B cell (primary cell): ENCODE measurements around the gene P2RX3. TPM values are rescaled to one million over a fixed set of nuclear protein-coding genes. Genes with fewer than 3 reads are reported as not detected.

ENCODE experiments used
- ATAC-seq: fragments of 200-7000 bp; cut with Tn5 transposase; one replicate; pipeline ENCODE4 v1.10.0; 2021; ENCODE audit warnings: low read depth, mild to moderate bottlenecking, moderate number of reproducible peaks, moderate library complexity
- CTCF ChIA-PET: fragments of 350-600 bp; sonication (Branson Sonifier 250); formaldehyde crosslinking; loops from one replicate; lab custom pipeline; 2021; ENCODE audit warnings: antibody characterized with exemption, inconsistent platforms; lab: Charles Lee
- POLR2A ChIA-PET: fragments of 350-600 bp; sonication (Branson Sonifier 250); formaldehyde crosslinking; loops from one replicate; lab custom pipeline; 2021; ENCODE audit warnings: antibody characterized with exemption; lab: Charles Lee
- DNase-seq: peaks from one replicate; pipeline ENCODE4 v3.0.0; 2013
- H2AFZ ChIP-seq: 2 replicates; pipeline ENCODE4 v1.6.1; 2012; ENCODE audit warnings: mild to moderate bottlenecking, low read depth, low read length; ENCODE audit not compliant: insufficient read depth, poor library complexity, severe bottlenecking
- H3K27ac ChIP-seq, 2 donors: 1 replicate in 1 of 2; 2 replicates in 1 of 2; pipeline ENCODE4 v1.5.1; 2012 to 2013; ENCODE audit warnings: low read length in 2 of 2, mild to moderate bottlenecking in 2 of 2, moderate library complexity in 1 of 2
- H3K27me3 ChIP-seq, 4 experiments: fragments of 200-600 bp in 1 of 4; sonication (generic) in 1 of 4; replicated peaks in 1 of 4; 1 replicate in 2 of 4; 2 replicates in 2 of 4; pipeline versions ENCODE4 v1.6.1 to v1.7.0; 2013 to 2016; ENCODE audit warnings: low read length in 3 of 4, mild to moderate bottlenecking in 2 of 4, mixed read lengths in 1 of 4, moderate library complexity in 1 of 4; ENCODE audit not compliant: insufficient read depth in 4 of 4, control insufficient read depth in 3 of 4; ENCODE audit errors: control extremely low read depth in 1 of 4
- H3K36me3 ChIP-seq, 2 experiments: replicated peaks in 1 of 2; 1 replicate in 1 of 2; 2 replicates in 1 of 2; pipeline versions ENCODE4 v1.6.1 to v1.7.1; 2013; ENCODE audit warnings: low read length in 1 of 2; ENCODE audit not compliant: insufficient read depth in 2 of 2, control insufficient read depth in 1 of 2; ENCODE audit errors: control extremely low read depth in 1 of 2, extremely low read depth in 1 of 2
- H3K4me1 ChIP-seq, 2 donors: fragments of 200-600 bp in 1 of 2; sonication (generic) in 1 of 2; 1 replicate in 1 of 2; 2 replicates in 1 of 2; pipeline versions ENCODE4 v1.5.1 to v1.6.1; 2013 to 2017; ENCODE audit warnings: low read length in 2 of 2; ENCODE audit not compliant: control insufficient read depth in 2 of 2, insufficient read depth in 2 of 2
- H3K4me2 ChIP-seq: replicated peaks from 2 replicates; pipeline ENCODE3; 2012; ENCODE audit warnings: mild to moderate bottlenecking, low read depth, low read length; ENCODE audit not compliant: poor library complexity, severe bottlenecking
- H3K4me3 ChIP-seq, 5 experiments: fragments of 200-600 bp in 1 of 5; sonication (generic) in 1 of 5; 1 replicate in 3 of 5; 2 replicates in 2 of 5; pipeline versions ENCODE4 v1.5.1 to v1.7.0; 2011 to 2016; ENCODE audit warnings: low read length in 4 of 5, mild to moderate bottlenecking in 4 of 5, low read depth in 2 of 5, control low read depth in 1 of 5, moderate library complexity in 1 of 5; ENCODE audit not compliant: insufficient read depth in 1 of 5; ENCODE audit errors: control extremely low read depth in 1 of 5, extremely low read depth in 1 of 5
- H3K79me2 ChIP-seq: fragments of 200-600 bp; sonication (generic); one replicate; pipeline ENCODE4 v1.6.0; 2016; ENCODE audit warnings: low read length; ENCODE audit not compliant: control insufficient read depth, insufficient read depth
- H3K9ac ChIP-seq: fragments of 200-600 bp; sonication (generic); 2 replicates; pipeline ENCODE4 v1.6.1; 2017; ENCODE audit warnings: mild to moderate bottlenecking, low read length, moderate library complexity
- H3K9me3 ChIP-seq, 3 donors: one replicate each; pipeline versions ENCODE4 v1.6.1 to v1.7.1; 2013; ENCODE audit warnings: low read length in 2 of 3; ENCODE audit not compliant: control insufficient read depth in 2 of 3, insufficient read depth in 1 of 3; ENCODE audit errors: control extremely low read depth in 1 of 3
- H4K20me1 ChIP-seq: 2 replicates; pipeline ENCODE4 v1.6.0; 2012; ENCODE audit warnings: mild to moderate bottlenecking, low read length; ENCODE audit not compliant: insufficient read depth, control insufficient read depth, poor library complexity, severe bottlenecking
- H3K27ac Mint-ChIP-seq: one replicate; pipeline ENCODE4 v1.8.0; 2021; ENCODE audit warnings: mixed read lengths
- H3K27me3 Mint-ChIP-seq: one replicate; pipeline ENCODE4 v1.8.0; 2021; ENCODE audit warnings: mixed read lengths
- H3K4me1 Mint-ChIP-seq: one replicate; pipeline ENCODE4 v1.8.0; 2021; ENCODE audit warnings: mixed read lengths
- H3K4me3 Mint-ChIP-seq: one replicate; pipeline ENCODE4 v1.8.0; 2021; ENCODE audit warnings: mixed read lengths
- H3K9me3 Mint-ChIP-seq: one replicate; pipeline ENCODE4 v1.8.0; 2022; ENCODE audit warnings: mixed read lengths; ENCODE audit not compliant: insufficient read depth
- EZH2 ChIP-seq: IDR thresholded peaks from 2 replicates; pipeline ENCODE4 v1.6.1; 2012; ENCODE audit warnings: borderline replicate concordance, low read depth, mild to moderate bottlenecking, moderate library complexity, low read length; ENCODE audit not compliant: insufficient read depth, poor library complexity, severe bottlenecking
- WGBS: methylation state at CpG from one replicate; pipeline ENCODE4 v1.1.5; 2013; ENCODE audit warnings: missing lambda C conversion rate; ENCODE audit not compliant: insufficient coverage; 5-methylcytosine and 5-hydroxymethylcytosine counted together
- intact Hi-C: fragments of 100-400 bp; cut with micrococcal nuclease; formaldehyde crosslinking; loops from one replicate; pipeline ENCODE4 v1.10.0; 2022
- polyA plus RNA-seq: library from polyadenylated mRNA; depleted of rRNA; stranded (reverse); fragments of >200 nt; gene quantifications from 2 replicates; pipeline ENCODE4 v1.2.3, GENCODE V29; 2012
- total RNA-seq, 2 donors: library from RNA; stranded (reverse); fragments of 120-200 nt in 1 of 2; gene quantifications; 1 replicate in 1 of 2; 2 replicates in 1 of 2; pipeline versions ENCODE4 v1.2.3 to v1.2.4, GENCODE V29; 2013 to 2022
- TF ChIP-seq, protein P1 (sequence below): fragments of 200-600 bp; IDR thresholded peaks from one replicate; pipeline ENCODE4 v1.8.0; 2022; ENCODE audit warnings: antibody characterized with exemption, mild to moderate bottlenecking

P2RX3 gene
- total and polyA plus RNA-seq, 2 donors (not counting 1 experiment from before 2014, with no cell fraction given) = not detected

GRCh38 chr11:57405271-57405860 is 67.2 kb downstream of the P2RX3 start:
- CTCF ChIA-PET = no interaction called here

GRCh38 chr11:57406337-57406904 is 68.3 kb downstream of the P2RX3 start:
- Histone ChIP-seq H4K20me1 (no peaks in the 10 kb centered on the region), H3K79me2 (no peaks in the 10 kb centered on the region), H2AFZ (no peak overlapping the region), H3K27me3 (no peaks in the 10 kb centered on the region), H3K36me3 (peaks cover 2 to 8% of the 10 kb centered on the region in 2 experiments), H3K27ac (no peak overlapping the region), H3K9me3 (peaks cover 0 to 3% (median 0%) of the 10 kb centered on the region in 3 donors), H3K4me2 (no peak overlapping the region), H3K9ac (no peak overlapping the region), H3K4me1 (no peaks in the 10 kb centered on the region), H3K4me3 (no peak overlapping the region)
- H3K4me1 Mint-ChIP-seq = peaks cover 11% of the 10 kb centered on the region
- intact Hi-C loops = no loop called here
- H3K9me3 Mint-ChIP-seq = no peaks in the 10 kb centered on the region
- H3K4me3 Mint-ChIP-seq = no peak overlapping the region
- WGBS = 13% methylated on average over 3 of the region's 4 CpGs
- ATAC-seq (peak; percentile 28), DNase-seq (no peak)
- CTCF ChIA-PET = no interaction called here
- no peaks in the 10 kb centered on the region for H3K27me3 Mint-ChIP-seq
- POLR2A ChIA-PET = no interaction called here
- TF ChIP-seq, protein P1, sequence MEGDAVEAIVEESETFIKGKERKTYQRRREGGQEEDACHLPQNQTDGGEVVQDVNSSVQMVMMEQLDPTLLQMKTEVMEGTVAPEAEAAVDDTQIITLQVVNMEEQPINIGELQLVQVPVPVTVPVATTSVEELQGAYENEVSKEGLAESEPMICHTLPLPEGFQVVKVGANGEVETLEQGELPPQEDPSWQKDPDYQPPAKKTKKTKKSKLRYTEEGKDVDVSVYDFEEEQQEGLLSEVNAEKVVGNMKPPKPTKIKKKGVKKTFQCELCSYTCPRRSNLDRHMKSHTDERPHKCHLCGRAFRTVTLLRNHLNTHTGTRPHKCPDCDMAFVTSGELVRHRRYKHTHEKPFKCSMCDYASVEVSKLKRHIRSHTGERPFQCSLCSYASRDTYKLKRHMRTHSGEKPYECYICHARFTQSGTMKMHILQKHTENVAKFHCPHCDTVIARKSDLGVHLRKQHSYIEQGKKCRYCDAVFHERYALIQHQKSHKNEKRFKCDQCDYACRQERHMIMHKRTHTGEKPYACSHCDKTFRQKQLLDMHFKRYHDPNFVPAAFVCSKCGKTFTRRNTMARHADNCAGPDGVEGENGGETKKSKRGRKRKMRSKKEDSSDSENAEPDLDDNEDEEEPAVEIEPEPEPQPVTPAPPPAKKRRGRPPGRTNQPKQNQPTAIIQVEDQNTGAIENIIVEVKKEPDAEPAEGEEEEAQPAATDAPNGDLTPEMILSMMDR = no peak
- TF ChIP-seq EZH2 = no peak
- peak overlapping the region; percentile 46 for H3K27ac Mint-ChIP-seq

More at GRCh38 chr11:57405271-57405860, 67.2 kb downstream of the P2RX3 start:
- H3K27me3 ChIP-seq = no peaks in the 10 kb centered on the region
- H4K20me1 ChIP-seq = no peaks in the 10 kb centered on the region
- Mint-ChIP-seq H3K4me1 (peaks cover 11% of the 10 kb centered on the region), H3K4me3 (no peak overlapping the region), H3K9me3 (no peaks in the 10 kb centered on the region), H3K27ac (no peak overlapping the region), H3K27me3 (no peaks in the 10 kb centered on the region)
- WGBS = 88% methylated on average over 2 of the region's 4 CpGs
- H3K36me3 ChIP-seq = peaks cover 2 to 8% of the 10 kb centered on the region in 2 experiments
- no peak overlapping the region for H3K4me2 ChIP-seq
- intact Hi-C loops = no loop called here
- H3K79me2 ChIP-seq = no peaks in the 10 kb centered on the region
- no peak overlapping the region for H3K4me3 ChIP-seq
- POLR2A ChIA-PET = no interaction called here
- no peaks in the 10 kb centered on the region for H3K4me1 ChIP-seq
- TF ChIP-seq, protein P1 = no peak
- TF ChIP-seq EZH2 = no peak
- ATAC-seq (no peak), DNase-seq (no peak)
- no peak overlapping the region for H3K27ac ChIP-seq
- no peak overlapping the region for H3K9ac ChIP-seq
- no peak overlapping the region for H2AFZ ChIP-seq
- peaks cover 0 to 3% (median 0%) of the 10 kb centered on the region in 3 donors for H3K9me3 ChIP-seq
